ENCODE results near the gene KIDINS220.
A peak's percentile ranks its signal among the peaks of the same experiment; 100 is the strongest.

Gene KIDINS220

DNA sequence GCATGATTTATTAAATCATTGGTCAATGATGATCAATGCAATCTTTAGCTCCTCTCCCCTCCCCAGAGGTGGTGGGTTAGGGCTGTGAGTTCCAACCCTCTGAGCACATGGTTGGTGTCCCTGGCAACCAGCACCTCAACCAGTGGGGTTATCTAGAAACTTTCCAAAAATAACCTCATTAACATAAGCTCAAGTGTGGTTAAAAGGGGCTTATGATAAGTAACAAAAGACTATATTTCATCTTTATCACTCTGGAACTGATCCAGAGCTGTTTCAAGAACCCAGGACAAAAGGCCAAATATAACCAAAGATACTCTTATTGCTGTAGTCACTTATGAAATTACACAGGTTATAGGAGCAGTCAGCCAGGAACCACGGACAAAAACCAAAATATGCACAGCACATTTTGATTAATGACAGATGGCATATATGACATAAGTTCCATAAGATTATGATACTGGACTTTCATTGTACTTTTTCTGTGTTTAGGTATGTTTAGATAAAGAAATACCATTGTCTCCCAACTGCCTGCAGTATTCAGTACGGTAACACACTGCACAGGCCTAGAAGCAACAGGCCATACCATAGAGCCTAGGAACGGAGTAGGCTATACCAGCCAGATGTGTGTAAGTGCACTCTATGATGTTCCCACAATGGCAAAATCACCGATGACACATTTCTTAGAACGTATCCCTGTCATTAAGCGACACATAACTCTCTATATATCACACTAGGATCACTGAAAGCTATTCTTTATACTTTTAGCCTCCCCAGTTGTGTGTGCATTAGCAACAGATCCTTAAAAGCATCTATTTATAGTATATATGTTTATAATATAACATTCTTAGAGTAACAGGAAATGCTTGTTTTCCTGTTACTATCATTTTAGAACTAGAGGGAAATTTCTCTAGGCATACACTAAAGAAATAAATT is 31.9 kb downstream of the KIDINS220 start:
- no peak for DNase-seq (ENCODE audit: low spot score)

DNA sequence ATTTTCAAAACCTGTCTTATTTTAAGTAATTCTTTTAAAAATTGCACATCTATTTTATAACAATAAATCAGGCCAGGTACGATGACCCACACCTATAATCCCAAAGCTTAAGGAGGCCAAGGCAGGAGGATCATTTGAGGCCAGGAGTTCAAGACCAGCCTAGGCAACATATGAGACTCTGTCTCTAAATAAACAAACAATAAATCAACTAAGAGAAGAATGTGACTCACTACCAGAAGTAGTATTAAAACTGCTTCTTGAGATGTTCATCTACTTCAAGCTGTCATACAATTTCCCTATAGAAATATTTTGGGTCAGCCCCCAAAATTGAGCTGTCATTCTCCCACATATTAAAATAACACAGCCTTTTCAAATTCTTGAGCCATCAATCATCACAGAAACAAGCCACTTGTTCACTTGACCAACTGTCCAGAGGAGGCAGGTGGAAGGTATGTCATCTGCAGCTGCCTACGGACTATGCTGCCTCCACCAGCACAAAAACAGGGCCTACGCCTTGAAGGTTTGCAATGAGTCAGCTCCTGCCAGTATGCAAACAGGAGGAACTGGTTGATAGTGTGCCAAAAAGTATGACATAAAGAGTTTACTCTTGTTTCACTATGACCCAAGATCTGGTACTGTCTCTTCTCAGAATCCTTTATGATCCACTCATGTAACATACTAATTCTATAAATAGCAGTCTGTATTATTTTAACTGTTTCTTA is 33.6 kb downstream of the KIDINS220 start:
- DNase-seq (ENCODE audit: low spot score), result no peak

DNA sequence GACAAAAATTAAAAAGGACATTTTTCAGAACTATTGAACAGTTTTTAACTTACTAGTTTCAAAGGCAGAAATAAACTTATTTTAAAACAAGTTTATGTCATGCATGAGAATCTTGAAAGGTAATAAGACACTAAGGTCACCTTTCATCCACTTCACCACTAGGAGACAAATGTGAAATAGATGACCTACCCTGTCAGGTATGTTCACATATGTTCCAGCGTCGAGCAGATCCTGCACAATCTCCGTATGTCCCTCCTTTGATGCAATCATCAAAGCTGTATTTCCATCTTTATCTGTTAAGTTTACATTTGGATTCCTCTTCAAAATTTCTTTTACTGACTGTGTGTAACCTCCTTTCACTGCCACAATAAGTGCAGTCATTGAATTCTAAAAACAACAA is 34.7 kb downstream of the KIDINS220 start:
- DNase-seq (ENCODE audit: low spot score), result no peak

DNA sequence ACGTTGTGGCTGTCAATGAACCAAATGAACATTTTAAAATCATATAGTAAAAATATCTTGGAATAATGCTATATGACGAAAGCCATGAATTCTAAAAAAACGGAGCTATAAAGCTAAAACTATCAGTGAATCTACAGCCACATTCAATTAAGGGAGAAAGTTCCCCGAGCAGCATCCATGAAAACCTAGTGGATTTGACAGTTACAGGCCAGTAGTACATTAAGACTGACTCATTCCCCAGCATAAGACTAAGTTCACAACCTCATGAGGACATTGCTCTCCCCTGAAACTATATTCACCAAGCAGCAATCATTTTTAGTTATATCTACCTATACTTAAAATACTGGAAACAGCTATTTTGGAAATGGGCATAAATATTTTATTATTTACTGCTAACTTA is 36.6 kb downstream of the KIDINS220 start:
- DNase-seq (ENCODE audit: low spot score), result no peak

DNA sequence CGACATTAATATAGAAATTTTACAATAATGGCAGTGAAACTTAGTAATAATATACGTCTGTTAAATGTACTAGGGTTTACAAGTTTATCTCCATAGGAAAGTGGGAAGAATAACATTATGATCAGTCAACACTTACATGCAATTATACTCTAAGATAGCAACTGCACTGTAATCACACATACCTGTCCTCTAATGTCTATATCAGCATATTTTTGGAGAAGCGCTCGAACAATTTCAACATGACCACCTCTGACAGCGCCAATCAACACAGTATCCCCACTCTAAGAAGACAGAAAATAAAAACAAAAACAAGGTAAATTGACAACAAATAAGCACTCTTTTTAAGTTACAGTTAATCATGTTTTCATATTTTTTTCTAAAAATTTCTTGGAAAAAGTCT is 37.2 kb downstream of the KIDINS220 start:
- DNase-seq (ENCODE audit: low spot score), result no peak

DNA sequence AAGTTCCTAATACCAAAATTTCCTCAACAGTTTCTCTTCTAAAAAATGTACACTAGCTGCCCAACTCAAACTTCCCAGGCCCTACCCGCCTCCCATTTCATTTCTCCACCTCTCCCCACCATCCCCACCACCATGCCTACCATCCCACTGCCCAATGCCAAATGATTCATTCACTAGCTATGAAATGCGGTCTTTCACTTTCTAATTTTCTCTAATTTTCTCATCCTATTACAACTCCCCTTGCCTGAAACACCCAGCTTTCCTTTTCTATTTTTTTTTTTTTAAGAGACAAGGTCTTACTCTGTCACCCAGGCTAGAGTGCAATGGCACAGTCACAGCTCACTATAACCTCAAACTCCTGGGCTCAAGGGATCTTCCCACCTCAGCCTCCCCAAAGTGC is 38.4 kb downstream of the KIDINS220 start:
- no peak for DNase-seq (ENCODE audit: low spot score)

DNA sequence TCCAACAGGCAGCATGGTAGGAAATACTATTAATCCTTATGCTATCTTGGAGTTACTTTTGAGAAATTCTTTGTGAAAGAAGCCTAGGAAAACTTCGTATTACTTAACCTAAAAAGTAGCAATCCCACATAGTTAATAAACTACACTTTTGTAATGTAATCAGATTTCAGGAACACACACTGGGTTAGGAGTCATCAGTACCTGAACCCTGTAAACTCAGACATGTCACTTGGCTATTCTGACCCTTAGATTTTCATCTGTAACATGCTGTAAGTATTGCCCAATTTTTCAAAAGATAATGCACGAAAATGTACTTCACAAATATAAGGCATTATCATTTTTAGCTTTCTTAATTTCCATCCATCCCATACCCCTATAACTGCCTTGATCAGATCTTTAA is 39.0 kb downstream of the KIDINS220 start:
- no peak for DNase-seq (ENCODE audit: low spot score)

DNA sequence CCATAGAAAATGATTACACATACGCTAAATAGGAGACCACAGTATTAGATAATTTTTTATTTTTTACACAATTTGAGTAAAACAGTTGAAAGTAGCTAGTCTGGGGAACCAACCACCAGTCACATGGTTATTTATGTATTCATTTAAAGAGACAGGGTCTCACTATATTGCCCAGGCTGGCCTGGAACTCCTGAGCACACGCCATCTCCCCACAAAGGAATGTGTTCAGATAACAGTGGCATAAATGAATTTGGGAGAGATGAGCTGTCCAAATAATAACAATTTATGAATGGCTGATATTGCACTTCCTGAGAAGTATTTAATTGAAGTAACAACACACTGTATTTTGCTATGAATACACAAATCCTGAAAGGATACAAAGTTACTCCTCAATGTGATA is 39.7 kb downstream of the KIDINS220 start:
- no peak for DNase-seq (ENCODE audit: low spot score)

DNA sequence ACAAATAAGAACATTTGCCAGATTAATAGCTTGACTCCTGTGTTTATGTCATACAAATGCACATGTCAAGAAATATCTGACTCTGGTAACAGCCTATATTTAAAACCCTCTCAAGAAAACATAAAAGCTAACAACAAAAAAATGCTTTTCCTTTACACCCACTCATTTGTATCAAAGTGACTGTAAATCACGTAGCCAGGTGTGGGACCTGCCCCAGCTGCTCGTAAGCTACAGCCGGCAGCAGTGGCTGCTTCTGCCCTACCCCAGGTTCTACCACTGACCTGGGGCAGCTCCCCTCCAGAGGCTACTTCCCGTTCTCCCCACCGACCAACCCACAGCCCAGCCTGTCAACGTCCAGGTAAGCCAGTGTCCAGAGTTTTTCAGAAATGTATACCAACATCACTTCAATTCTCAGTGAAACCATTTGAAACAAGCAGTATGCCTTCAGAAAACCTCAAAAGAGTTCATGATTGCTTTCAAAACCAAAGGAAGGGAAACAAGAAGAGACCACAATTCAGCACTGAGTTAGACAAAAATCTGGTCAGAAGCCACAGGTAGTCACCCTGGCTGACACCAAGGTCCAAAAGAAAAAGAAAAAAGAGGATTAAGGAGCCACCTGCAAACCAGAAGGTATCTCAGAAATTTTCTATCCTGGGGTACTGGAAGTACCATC is 40.4 kb downstream of the KIDINS220 start:
- no peak for DNase-seq (ENCODE audit: low spot score)

DNA sequence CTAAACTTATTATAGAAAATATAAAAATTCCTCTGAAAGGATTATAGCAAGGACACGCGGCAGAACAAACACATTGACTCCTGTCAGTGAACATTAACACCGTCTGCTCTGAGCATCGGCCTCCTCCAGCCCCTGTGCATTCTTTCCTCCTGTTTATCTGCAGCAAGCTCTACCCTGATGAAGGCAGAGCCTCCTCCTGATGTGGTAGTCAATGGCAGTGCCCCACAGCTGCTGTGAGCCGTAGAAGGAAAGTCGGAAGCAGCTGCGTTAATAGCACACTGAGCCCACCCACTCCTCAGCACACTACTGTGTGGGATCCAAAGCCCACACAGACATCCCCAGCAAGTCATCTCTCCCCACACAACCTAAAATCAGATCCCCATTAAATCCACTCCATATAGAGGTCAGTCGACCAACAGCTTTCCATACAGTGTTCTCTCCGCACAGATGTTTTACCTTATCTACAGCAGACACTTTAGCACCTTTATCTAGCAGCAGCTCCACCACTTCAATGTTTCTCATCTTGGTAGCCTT is 41.0 kb downstream of the KIDINS220 start:
- DNase-seq (ENCODE audit: low spot score), result no peak

DNA sequence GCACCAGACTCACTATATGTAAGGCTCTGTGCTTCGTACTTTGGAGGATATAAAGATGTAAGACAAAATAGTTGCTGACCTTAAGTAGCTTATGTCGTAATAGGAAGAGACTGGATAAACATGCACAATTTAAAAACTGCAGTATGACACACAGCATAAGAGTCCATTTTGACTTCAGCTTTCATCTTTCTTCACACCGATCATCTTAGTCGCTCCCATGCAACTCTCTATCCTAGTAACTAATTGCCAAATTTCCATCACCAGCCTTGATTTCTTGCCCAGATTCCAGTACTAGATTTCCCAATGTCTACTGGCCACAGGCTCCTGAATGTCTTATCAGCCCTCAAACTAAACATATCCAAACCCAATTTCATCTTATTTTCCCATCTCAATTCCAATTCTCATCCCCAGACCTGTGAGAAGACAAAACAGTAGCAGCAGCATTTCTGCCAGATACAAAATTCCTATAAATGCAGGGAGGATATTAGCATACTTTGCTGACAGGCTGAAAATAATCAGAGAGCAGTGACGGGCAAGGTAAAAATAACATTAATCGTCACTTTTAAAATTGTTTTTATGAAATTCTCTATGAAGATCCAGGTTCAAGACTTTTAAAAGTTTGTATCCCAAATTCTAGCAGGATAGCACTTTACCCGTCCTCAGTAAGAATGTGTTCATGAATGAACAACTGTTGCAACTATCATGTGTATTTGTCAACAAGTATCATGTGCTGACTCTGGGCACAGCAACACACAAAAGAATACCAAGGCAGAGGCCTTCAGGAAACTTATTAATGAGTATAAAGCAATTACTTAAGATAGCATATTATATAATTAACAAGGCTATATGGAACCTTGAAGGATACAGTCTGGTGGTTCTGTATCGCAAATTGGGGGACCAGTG is 42.2 kb downstream of the KIDINS220 start:
- no peak for DNase-seq (ENCODE audit: low spot score)

DNA sequence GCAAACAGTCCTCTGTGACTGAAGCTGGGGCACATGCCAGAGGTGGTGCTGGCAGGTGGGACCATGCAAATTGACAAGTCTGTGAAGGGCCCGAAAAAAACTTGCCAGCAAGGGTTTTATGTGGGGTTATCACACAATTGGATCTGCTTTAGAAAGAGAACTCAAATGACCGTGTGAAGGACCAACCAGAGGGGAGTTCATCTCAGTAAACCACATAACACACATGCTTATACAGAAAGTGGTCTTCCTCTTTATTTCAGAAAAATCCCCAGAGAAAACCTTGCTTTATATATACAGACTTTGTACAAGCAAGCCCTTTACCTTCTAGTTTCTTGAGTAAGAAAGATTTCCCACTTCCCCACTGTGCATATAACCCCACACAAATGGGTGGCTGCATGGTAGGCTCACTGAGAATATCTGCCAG is 46.7 kb downstream of the KIDINS220 start:
- DNase-seq (ENCODE audit: low spot score), result peak; percentile 25

DNA sequence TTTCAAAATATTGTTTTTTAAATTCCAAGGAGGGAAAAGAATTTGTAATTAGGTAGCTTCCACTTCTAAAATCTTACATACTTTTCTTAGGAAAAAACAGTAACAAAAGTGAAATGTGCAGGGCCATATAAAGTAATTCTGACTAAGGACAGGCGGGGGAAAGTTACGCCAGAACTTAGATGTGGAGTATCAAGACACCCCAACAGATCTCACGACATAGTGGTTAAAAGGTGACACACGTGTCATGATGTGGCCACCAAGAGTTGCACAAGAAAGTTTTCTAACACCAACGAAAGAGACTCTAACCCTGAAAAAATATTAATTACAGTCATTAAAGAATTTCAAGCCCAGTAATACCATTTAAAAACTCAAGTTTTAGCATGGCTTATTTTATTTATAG is 51.0 kb downstream of the KIDINS220 start:
- no peak for DNase-seq (ENCODE audit: low spot score)

DNA sequence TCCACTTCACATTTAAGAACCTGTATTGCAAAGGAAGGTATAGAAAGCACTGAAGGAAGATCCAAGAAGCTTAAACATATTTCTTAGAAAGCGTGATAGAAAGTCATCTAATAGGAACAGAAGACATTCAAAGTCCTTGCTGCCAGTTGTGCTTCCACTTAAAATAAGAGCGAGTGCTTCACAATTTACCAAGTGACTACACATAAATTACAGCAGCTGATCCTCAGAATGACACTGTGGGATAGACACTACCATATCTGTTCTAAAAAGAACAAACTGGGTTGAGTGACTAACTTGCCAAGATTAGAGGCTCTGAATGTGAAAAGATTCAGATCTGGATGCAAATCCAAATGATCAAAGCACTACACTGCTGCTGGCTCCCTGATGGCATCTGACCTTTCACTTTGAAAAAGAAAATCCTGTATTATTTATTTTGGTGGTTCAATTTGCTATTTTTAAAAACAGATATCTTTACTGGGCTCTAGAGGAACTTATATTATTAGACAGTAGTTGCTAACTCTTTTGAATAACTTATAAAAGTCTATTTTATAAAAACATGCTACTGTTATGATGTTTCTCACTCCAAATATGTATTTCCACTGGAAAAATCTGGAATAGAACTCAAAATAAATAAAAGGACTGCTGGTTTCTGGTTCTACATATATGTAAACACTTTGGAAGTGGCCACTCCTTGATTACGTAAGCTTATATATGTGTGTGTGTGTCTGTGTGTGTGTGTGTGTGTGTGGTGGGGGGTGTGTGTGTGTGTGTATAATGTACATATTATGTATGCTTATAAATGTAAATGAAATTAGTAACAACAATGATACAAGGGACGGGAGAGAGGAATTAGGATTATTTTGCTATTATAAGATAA is 57.4 kb downstream of the KIDINS220 start:
- no peak for DNase-seq (ENCODE audit: low spot score)

DNA sequence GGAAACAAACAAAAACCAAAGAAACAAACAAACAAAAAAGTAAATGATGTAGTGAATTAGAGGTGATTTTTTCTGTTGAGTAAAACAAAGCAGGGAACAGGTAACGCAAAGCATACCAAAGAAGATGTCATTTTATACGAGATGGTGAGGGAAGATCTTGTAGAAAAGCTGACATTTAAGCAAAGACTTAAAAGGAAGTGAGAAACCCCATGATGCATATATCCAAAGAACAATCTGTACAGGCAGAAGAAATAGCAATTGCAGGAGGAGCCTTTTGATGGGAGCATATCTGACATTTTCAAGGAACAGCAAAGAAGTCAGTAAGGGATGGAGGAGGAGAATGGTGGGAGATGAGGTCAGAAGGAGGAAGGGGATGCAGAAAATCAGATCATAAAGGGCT is 63.0 kb downstream of the KIDINS220 start:
- no peak for DNase-seq (ENCODE audit: low spot score)

DNA sequence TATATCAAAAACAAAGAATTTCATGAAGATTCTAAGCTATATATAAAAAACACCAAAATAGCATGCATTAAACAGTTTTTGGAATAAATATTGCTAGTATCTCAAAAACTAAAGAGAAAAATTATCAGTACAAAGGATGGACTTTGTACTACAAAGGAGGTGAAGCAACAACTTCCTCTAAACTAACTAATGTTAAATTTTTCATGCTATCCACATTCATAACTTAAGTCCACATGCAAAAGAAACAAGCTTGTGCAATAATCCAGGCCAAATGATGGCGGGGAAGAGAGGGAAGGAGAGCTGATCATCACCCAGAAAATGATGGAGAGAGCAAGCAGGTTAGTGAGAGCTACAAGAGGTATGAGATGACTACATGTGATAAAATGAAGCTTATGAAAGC is 70.1 kb downstream of the KIDINS220 start:
- DNase-seq (ENCODE audit: low spot score), result no peak

DNA sequence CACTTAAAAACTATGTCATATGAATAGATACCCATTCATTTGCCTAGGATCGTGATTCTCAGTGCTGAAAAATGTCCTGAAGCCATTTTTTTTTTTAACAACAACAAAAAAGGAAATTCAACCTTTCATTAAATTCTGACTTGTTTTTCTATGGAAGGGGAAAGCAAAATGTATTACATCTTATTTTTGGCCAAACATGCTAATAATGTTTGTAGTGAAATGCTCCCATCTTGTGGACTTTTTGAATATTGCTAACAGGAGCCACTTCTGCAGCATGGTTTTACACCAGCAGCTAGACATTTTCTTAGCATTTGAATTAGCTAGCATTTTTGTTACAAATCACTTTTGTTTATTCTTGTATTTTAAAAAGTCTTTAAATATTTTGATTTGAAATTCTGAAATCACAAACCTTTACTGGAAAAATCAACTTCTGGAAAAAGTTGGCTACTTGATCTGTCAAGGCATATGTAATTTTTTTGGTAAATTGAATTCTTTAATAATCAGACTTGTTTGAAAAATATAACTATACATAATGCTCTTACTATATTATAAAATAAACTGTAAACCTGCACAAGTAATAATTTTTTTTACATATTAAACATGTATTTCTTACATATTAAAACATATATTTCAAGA is 75.8 kb downstream of the KIDINS220 start:
- peak; percentile 36 for DNase-seq (ENCODE audit: low spot score)

DNA sequence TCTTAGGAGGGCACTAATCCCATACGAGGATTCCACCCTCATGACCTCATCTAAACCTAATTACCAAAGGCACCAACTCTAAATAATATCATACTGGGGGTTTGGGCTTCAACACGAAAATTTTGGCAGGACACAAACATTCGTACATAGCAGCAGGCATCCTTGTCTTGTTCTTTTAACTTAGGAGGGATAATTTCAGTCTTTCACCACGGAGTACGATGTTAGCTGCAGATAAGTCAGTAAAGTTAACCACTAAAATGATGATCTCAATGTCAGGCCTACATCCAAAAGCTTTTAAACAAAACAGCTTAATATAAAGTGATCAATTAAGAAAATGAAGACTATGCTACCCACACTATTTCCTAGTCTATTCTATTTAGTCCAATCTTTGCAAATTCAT is 80.7 kb downstream of the KIDINS220 start:
- no peak for DNase-seq (ENCODE audit: low spot score)

DNA sequence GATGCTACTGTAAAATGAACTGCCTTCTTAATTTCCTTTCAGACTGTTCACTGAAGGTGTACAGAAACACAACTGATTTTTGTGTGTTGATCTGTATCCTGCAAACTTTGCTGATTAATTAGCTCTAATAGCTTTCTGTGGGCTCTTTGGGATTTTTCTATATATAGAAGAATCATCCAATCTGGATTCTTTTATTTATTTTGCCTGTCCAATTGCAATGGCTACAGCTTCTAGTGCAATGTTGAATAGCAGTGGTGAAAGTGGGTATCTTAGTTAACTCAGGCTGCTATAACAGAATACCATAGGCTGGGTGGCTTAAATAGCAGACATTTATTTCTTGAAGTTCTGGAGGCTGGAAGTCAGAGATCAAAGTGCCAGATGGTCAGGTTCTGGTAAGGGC is 81.2 kb downstream of the KIDINS220 start:
- DNase-seq (ENCODE audit: low spot score), result no peak

Measured in germinal center (tissue), 1 donor.